PFSK-1 (cell line): Measurements from ENCODE around the gene GTF2F2.

ENCODE experiments used
- POLR2AphosphoS5 ChIP-seq: IDR thresholded peaks from 2 replicates; pipeline ENCODE4 v1.6.1; 2012; ENCODE audit warnings: low read depth, mild to moderate bottlenecking, control low read depth, low read length, moderate library complexity
- REST ChIP-seq, 2 experiments: IDR thresholded peaks; 2 replicates each; pipeline versions ENCODE4 v1.6.1 to v1.8.0; 2011 to 2012; ENCODE audit warnings: low read depth in 2 of 2, low read length in 2 of 2, control low read depth in 1 of 2, inconsistent platforms in 1 of 2, mild to moderate bottlenecking in 1 of 2, moderate library complexity in 1 of 2; ENCODE audit not compliant: insufficient read depth in 1 of 2
- TAF1 ChIP-seq: IDR thresholded peaks from 2 replicates; pipeline ENCODE4 v1.6.1; 2012; ENCODE audit warnings: low read length, control low read depth, borderline replicate concordance; ENCODE audit not compliant: insufficient read depth

DNA sequence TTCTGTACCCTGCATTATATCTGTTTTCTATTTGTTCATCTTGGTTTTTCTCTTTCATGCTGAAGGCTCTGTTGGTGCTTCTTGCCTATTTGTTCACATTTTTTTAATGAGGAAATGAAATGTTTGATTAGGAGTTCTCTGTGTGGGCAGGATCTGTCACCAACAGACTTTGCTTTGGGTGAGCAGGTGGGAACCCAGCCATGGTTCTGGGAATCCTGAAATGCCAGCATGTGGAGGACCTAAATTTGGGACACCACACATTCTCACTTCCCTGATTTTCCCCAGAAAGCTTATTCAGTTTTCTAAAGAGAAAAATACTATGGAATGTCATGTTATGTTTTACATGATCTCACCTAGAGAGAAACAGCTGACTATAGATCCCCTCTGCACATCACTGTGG, 186.7 kb downstream of the GTF2F2 start:
- TF ChIP-seq REST (IDR thresholded peaks at IDR 0.05; ENCODE audit: insufficient read depth in 1 of 2, low read depth in 2 of 2, low read length in 2 of 2) (no peak), TAF1 (no peak), POLR2AphosphoS5 (no peak)
